Smooth muscle cell (in vitro differentiated cells): Measurements from ENCODE around the gene SLC29A2. TPM values are rescaled to one million over a fixed set of nuclear protein-coding genes. Genes with fewer than 3 reads are reported as not detected.

Experiments used
- DNase-seq: peaks from one replicate; lab custom pipeline; 2025; ENCODE audit not compliant: unreplicated experiment; lab: John Stamatoyannopoulos, UW
- H2AFZ ChIP-seq: fragments of 200-600 bp; sonication (generic); 2 replicates; pipeline ENCODE4 v1.6.0; 2016; ENCODE audit warnings: antibody characterized with exemption, low read depth, mild to moderate bottlenecking
- H3F3A ChIP-seq: fragments of 200-600 bp; sonication (generic); 2 replicates; pipeline ENCODE4 v1.6.0; 2017; ENCODE audit warnings: antibody characterized with exemption, low read depth
- H3K27ac ChIP-seq: fragments of 200-600 bp; sonication (generic); 2 replicates; pipeline ENCODE4 v1.5.1; 2016; ENCODE audit warnings: low read depth, mild to moderate bottlenecking
- H3K27me3 ChIP-seq: fragments of 200-600 bp; sonication (generic); 2 replicates; pipeline ENCODE4 v1.6.1; 2016; ENCODE audit warnings: low read depth, mild to moderate bottlenecking
- H3K36me3 ChIP-seq: fragments of 200-600 bp; sonication (generic); 2 replicates; pipeline ENCODE4 v1.5.1; 2016; ENCODE audit warnings: low read depth
- H3K4me1 ChIP-seq: fragments of 200-600 bp; sonication (generic); 2 replicates; pipeline ENCODE4 v1.5.1; 2016; ENCODE audit warnings: low read depth
- H3K4me2 ChIP-seq: fragments of 200-600 bp; sonication (generic); 2 replicates; pipeline ENCODE4 v1.6.0; 2016; ENCODE audit warnings: mild to moderate bottlenecking
- H3K4me3 ChIP-seq: fragments of 200-600 bp; sonication (generic); 2 replicates; pipeline ENCODE4 v1.5.1; 2016; ENCODE audit warnings: mild to moderate bottlenecking
- H3K79me2 ChIP-seq: fragments of 200-600 bp; sonication (generic); 2 replicates; pipeline ENCODE4 v1.6.0; 2016; ENCODE audit warnings: low read depth, mild to moderate bottlenecking
- H3K9ac ChIP-seq: fragments of 200-600 bp; sonication (generic); 2 replicates; pipeline ENCODE4 v1.6.0; 2016; ENCODE audit warnings: low read depth
- H3K9me3 ChIP-seq: fragments of 200-600 bp; sonication (generic); replicated peaks from 2 replicates; pipeline ENCODE4 v1.5.1; 2016; ENCODE audit warnings: low read depth
- H4K20me1 ChIP-seq: fragments of 200-600 bp; sonication (generic); 2 replicates; pipeline ENCODE4 v1.6.0; 2016; ENCODE audit warnings: low read depth
- CTCF ChIP-seq: fragments of 200-600 bp; sonication (generic); IDR thresholded peaks from 2 replicates; pipeline ENCODE4 v1.5.1; 2017; ENCODE audit warnings: borderline replicate concordance, mild to moderate bottlenecking, antibody characterized with exemption; ENCODE audit not compliant: insufficient read depth, poor library complexity, severe bottlenecking
- WGBS: methylation state at CpG from one replicate; pipeline ENCODE4 v1.1.7; 2016; ENCODE audit warnings: low lambda C conversion rate; 5-methylcytosine and 5-hydroxymethylcytosine counted together
- polyA plus RNA-seq: library from polyadenylated mRNA; unstranded; fragments of >200 nt; fragmentation: Nextera tagmentation; extraction: Ambion mirVana; gene quantifications from 2 replicates; pipeline ENCODE4 v1.2.1, GENCODE V29; 2016
- total RNA-seq: library from RNA; depleted of rRNA; stranded (reverse); fragments of >200 nt; gene quantifications from 2 replicates; pipeline ENCODE4 v1.2.3, GENCODE V29; 2014

The SLC29A2 gene
- total and polyA plus RNA-seq, 2 experiments from 2014 or later = 3.5 to 8.8 TPM

DNA sequence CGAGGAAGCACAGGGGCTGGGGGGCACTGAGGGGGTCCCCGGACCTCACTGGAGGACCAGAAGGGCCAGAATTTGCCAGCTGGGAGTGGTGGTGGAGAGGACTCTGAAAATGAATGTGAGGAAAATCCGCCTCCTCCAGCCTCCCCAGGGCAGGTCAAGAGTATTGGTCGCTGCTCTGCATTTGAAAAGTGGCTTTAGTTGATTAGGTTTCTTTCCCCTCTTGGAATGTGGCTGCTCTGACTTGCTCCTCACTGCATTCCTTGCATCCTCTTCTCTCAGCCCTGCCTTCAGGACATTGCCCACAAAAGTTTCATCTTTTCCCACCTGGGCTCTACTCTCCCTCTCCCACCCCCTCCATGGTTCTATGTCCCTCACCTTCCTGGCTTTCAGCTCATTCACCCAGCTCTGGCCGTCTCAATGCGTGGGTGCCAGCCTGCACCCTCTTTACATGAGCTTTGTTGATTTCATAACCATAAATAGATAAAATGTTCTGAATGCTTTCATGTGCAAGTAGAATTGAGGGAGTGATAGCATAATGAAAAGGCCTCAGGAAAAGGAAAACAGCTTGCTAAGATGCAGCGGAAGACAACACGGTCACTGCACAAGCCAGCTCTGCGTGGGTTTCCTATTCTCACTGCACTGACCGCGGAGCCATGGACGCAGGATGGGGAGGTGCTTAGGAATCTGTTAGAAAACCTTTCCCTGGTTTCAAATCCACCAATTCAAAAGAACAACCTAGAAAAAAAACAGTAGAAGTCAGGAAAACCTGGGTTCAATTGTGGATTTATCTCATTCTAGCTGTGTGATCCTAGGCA is 42.8 kb upstream of the SLC29A2 start:
- Histone ChIP-seq H3K36me3 (no peaks in the 10 kb centered on the region), H3F3A (peaks cover 7% of the 10 kb centered on the region), H3K79me2 (no peaks in the 10 kb centered on the region), H2AFZ (no peak overlapping the region), H3K9me3 (no peaks in the 10 kb centered on the region), H3K27me3 (peaks cover 2% of the 10 kb centered on the region), H3K4me1 (peaks cover 6% of the 10 kb centered on the region), H3K4me3 (no peak overlapping the region), H3K27ac (no peak overlapping the region), H3K9ac (no peak overlapping the region), H4K20me1 (peaks cover 45% of the 10 kb centered on the region), H3K4me2 (no peak overlapping the region)
- no peak for DNase-seq
- 52% methylated on average over 11 of the region's 12 CpGs for WGBS
- no peak for TF ChIP-seq CTCF

- Histone ChIP-seq H3K9ac (no peak overlapping the region), H3K27ac (no peak overlapping the region), H3K36me3 (no peaks in the 10 kb centered on the region), H3K4me3 (no peak overlapping the region), H2AFZ (no peak overlapping the region), H3K4me2 (no peak overlapping the region), H3K27me3 (no peaks in the 10 kb centered on the region), H3K9me3 (no peaks in the 10 kb centered on the region), H3K79me2 (no peaks in the 10 kb centered on the region), H3K4me1 (peaks cover 4% of the 10 kb centered on the region), H3F3A (peaks cover 3% of the 10 kb centered on the region), H4K20me1 (peaks cover 34% of the 10 kb centered on the region)
- 96% methylated on average over 6 of the region's 6 CpGs for WGBS
- DNase-seq = no peak
- TF ChIP-seq CTCF = no peak
Measured at GRCh38 chr11:66413167-66413566, 41.6 kb upstream of the SLC29A2 start.

DNA sequence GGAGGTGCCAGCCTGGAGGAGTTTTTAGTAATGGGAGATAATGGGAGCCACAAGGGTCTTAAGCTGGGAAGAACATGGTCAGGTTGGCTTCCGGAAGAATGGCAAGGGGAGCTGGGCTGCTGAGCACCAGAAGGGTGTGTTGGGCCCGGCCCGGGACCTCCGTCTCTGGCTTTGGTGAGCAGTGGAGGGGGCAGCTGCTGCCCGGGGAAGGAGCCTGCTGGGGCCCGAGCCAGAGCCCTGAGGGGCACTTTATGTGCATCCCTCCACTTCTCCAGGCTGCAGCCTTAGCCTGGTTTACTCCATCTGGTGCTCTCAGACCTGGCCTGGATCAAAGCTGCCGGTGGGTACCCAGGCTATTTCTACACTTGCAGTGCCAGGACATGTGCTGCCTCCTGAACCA is 40.5 kb upstream of the SLC29A2 start:
- H3K4me1 ChIP-seq = peaks cover 4% of the 10 kb centered on the region
- H3F3A ChIP-seq = peaks cover 3% of the 10 kb centered on the region
- DNase-seq = no peak
- no peak overlapping the region for H3K4me2 ChIP-seq
- no peaks in the 10 kb centered on the region for H3K27me3 ChIP-seq
- no peak overlapping the region for H3K4me3 ChIP-seq
- WGBS = 94% methylated on average over 7 of the region's 7 CpGs
- no peak overlapping the region for H2AFZ ChIP-seq
- no peaks in the 10 kb centered on the region for H3K36me3 ChIP-seq
- H3K27ac ChIP-seq = no peak overlapping the region
- no peak overlapping the region for H3K9ac ChIP-seq
- no peaks in the 10 kb centered on the region for H3K9me3 ChIP-seq
- no peak for TF ChIP-seq CTCF
- peaks cover 25% of the 10 kb centered on the region for H4K20me1 ChIP-seq
- H3K79me2 ChIP-seq = no peaks in the 10 kb centered on the region

GRCh38 chr11:66411323-66411722 is 39.8 kb upstream of the SLC29A2 start:
- no peaks in the 10 kb centered on the region for H3K36me3 ChIP-seq
- no peak for DNase-seq
- no peaks in the 10 kb centered on the region for H3K27me3 ChIP-seq
- H2AFZ ChIP-seq = no peak overlapping the region
- no peak overlapping the region for H3K27ac ChIP-seq
- H4K20me1 ChIP-seq = peaks cover 18% of the 10 kb centered on the region
- no peaks in the 10 kb centered on the region for H3F3A ChIP-seq
- no peaks in the 10 kb centered on the region for H3K79me2 ChIP-seq
- peak overlapping the region; percentile 31 for H3K4me2 ChIP-seq
- H3K9ac ChIP-seq = no peak overlapping the region
- no peak for TF ChIP-seq CTCF
- WGBS = 89% methylated on average over 4 of the region's 4 CpGs
- no peaks in the 10 kb centered on the region for H3K9me3 ChIP-seq
- peaks cover 4% of the 10 kb centered on the region for H3K4me1 ChIP-seq
- no peak overlapping the region for H3K4me3 ChIP-seq
